SU-DHL-6 (cell line): ENCODE results near the gene TSPO.

Experiments
- H2AFZ ChIP-seq: fragments of 200-600 bp; sonication (generic); 2 replicates; pipeline ENCODE4 v1.6.1; 2014; ENCODE audit warnings: low read depth, mild to moderate bottlenecking, moderate library complexity, mixed read lengths, antibody characterized with exemption, low read length; ENCODE audit not compliant: severe bottlenecking
- H3F3A ChIP-seq: fragments of 200-600 bp; shearing (Covaris generic); 2 replicates; pipeline ENCODE4 v1.6.0; 2016; ENCODE audit warnings: antibody characterized with exemption, mild to moderate bottlenecking; ENCODE audit not compliant: insufficient read depth
- H3K27ac ChIP-seq: fragments of 200-600 bp; sonication (generic); 2 replicates; pipeline ENCODE4 v1.5.1; 2016; ENCODE audit warnings: low read depth, mild to moderate bottlenecking, low read length, moderate library complexity, mixed read lengths
- H3K27me3 ChIP-seq: fragments of 200-600 bp; sonication (generic), shearing (Covaris generic); 2 replicates; pipeline ENCODE4 v1.6.0; 2014; ENCODE audit warnings: mild to moderate bottlenecking, low read length
- H3K36me3 ChIP-seq: fragments of 200-600 bp; sonication (generic); 2 replicates; pipeline ENCODE4 v1.6.1; 2014; ENCODE audit warnings: mild to moderate bottlenecking, low read length, mixed read lengths
- H3K4me2 ChIP-seq: fragments of 300-600, 200-600 bp; shearing (Covaris generic), sonication (generic); 2 replicates; pipeline ENCODE4 v1.6.0; 2014; ENCODE audit warnings: low read length, low read depth, mild to moderate bottlenecking; ENCODE audit not compliant: poor library complexity, severe bottlenecking
- H3K4me3 ChIP-seq: fragments of 200-600 bp; sonication (generic); 2 replicates; pipeline ENCODE4 v1.5.1; 2014; ENCODE audit warnings: antibody characterized with exemption, low read length, mild to moderate bottlenecking, mixed read lengths; ENCODE audit not compliant: insufficient read depth, poor library complexity, severe bottlenecking
- H3K79me2 ChIP-seq: fragments of 200-600 bp; sonication (generic); 2 replicates; pipeline ENCODE4 v1.6.1; 2014; ENCODE audit warnings: mild to moderate bottlenecking, low read length, moderate library complexity; ENCODE audit not compliant: insufficient read depth
- H3K9ac ChIP-seq: fragments of 200-600 bp; sonication (generic); 2 replicates; pipeline ENCODE4 v1.7.0; 2014; ENCODE audit warnings: mild to moderate bottlenecking, low read length
- H3K9me2 ChIP-seq: fragments of 200-600 bp; sonication (generic); replicated peaks from 2 replicates; pipeline ENCODE4 v1.6.1; 2014; ENCODE audit warnings: low read length; ENCODE audit not compliant: insufficient read depth
- H3K9me3 ChIP-seq: fragments of 200-600 bp; sonication (generic); 2 replicates; pipeline ENCODE4 v1.6.1; 2014; ENCODE audit warnings: low read length, mixed read lengths; ENCODE audit not compliant: insufficient read depth
- H4K20me1 ChIP-seq: fragments of 200-600 bp; sonication (generic); 2 replicates; pipeline ENCODE4 v1.6.1; 2014; ENCODE audit warnings: low read depth, mild to moderate bottlenecking, antibody characterized with exemption, low read length, moderate library complexity, mixed read lengths
- CTCF ChIP-seq: fragments of 200-600 bp; sonication (generic); IDR thresholded peaks from one replicate; pipeline ENCODE4 v1.5.1; 2017; ENCODE audit warnings: antibody characterized with exemption, mild to moderate bottlenecking, low read length, moderate library complexity; ENCODE audit not compliant: insufficient read depth, poor library complexity, severe bottlenecking
- EZH2phosphoT487 ChIP-seq: fragments of 200-600 bp; sonication (generic), shearing (Covaris generic); conservative IDR thresholded peaks from 2 replicates; pipeline ENCODE4 v1.6.1; 2018; ENCODE audit warnings: mild to moderate bottlenecking, antibody characterized with exemption, low read length, moderate library complexity, mixed read lengths

The TSPO gene

GRCh38 chr22:43152003-43152356 is 621 bp downstream of the TSPO start:
- Histone ChIP-seq H3K27ac (no peak overlapping the region), H2AFZ (no peak overlapping the region), H3K4me3 (no peak overlapping the region), H3K9me3 (no peaks in the 10 kb centered on the region), H3K36me3 (no peaks in the 10 kb centered on the region), H3K4me2 (no peak overlapping the region), H3K27me3 (0 out of 2 replicates have a peak, but pooled peaks cover 3% of the 10 kb centered on the region), H3K79me2 (no peaks in the 10 kb centered on the region), H4K20me1 (no peaks in the 10 kb centered on the region), H3K9me2 (no peaks in the 10 kb centered on the region), H3K9ac (no peak overlapping the region), H3F3A (no peaks in the 10 kb centered on the region; the same call in 1 of the 2 replicates)
- TF ChIP-seq EZH2phosphoT487 (no peak), CTCF (no peak)

GRCh38 chr22:43152357-43153071 is 1.2 kb downstream of the TSPO start:
- H2AFZ ChIP-seq, result no peak overlapping the region
- H3K4me3 ChIP-seq, result no peak overlapping the region
- no peaks in the 10 kb centered on the region for H3K9me3 ChIP-seq
- no peaks in the 10 kb centered on the region for H4K20me1 ChIP-seq
- H3K27ac ChIP-seq, result no peak overlapping the region
- H3F3A ChIP-seq, result no peaks in the 10 kb centered on the region; the same call in 1 of the 2 replicates
- no peak overlapping the region for H3K4me2 ChIP-seq
- H3K9me2 ChIP-seq, result no peaks in the 10 kb centered on the region
- H3K79me2 ChIP-seq, result no peaks in the 10 kb centered on the region
- H3K36me3 ChIP-seq, result no peaks in the 10 kb centered on the region
- TF ChIP-seq EZH2phosphoT487, result no peak
- TF ChIP-seq CTCF, result no peak
- no peak overlapping the region for H3K9ac ChIP-seq
- H3K27me3 ChIP-seq, result 0 out of 2 replicates have a peak, but pooled peaks cover 3% of the 10 kb centered on the region

- H3K79me2 ChIP-seq, result no peaks in the 10 kb centered on the region
- no peaks in the 10 kb centered on the region for H3K9me2 ChIP-seq
- H2AFZ ChIP-seq, result no peak overlapping the region
- 0 out of 2 replicates have a peak, but pooled peaks cover 3% of the 10 kb centered on the region for H3K27me3 ChIP-seq
- H3F3A ChIP-seq, result no peaks in the 10 kb centered on the region
- H3K9me3 ChIP-seq, result no peaks in the 10 kb centered on the region
- H3K36me3 ChIP-seq, result no peaks in the 10 kb centered on the region
- no peak overlapping the region for H3K9ac ChIP-seq
- H3K4me2 ChIP-seq, result no peak overlapping the region
- H3K4me3 ChIP-seq, result no peak overlapping the region
- H3K27ac ChIP-seq, result no peak overlapping the region
- H4K20me1 ChIP-seq, result no peaks in the 10 kb centered on the region
- TF ChIP-seq EZH2phosphoT487 (no peak), CTCF (no peak)
These were observed 2.5 kb downstream of the TSPO start for GRCh38 chr22:43153899-43154298.
